ENCODE measurements around the gene FANK1.

Gene FANK1

GRCh38 chr10:125990974-125991373, 94.6 kb downstream of the FANK1 start:
- Histone ChIP-seq H3K27me3 (no peaks in the 10 kb centered on the region), H3K36me3 (no peaks in the 10 kb centered on the region), H3K4me3 (no peak overlapping the region), H3K27ac (no peak overlapping the region), H3K4me1 (no peaks in the 10 kb centered on the region), H3K9me3 (no peaks in the 10 kb centered on the region)
- intact Hi-C loops (cut with DNase I; ENCODE audit: low total_unique reads), result no loop called here
- DNase-seq, result no peak
- TF ChIP-seq CTCF (IDR thresholded peaks at IDR 0.05), result no peak

GRCh38 chr10:125991392-125991791, 95.0 kb downstream of the FANK1 start:
- Histone ChIP-seq H3K9me3 (no peaks in the 10 kb centered on the region), H3K27ac (no peak overlapping the region), H3K27me3 (no peaks in the 10 kb centered on the region), H3K4me1 (no peaks in the 10 kb centered on the region), H3K36me3 (no peaks in the 10 kb centered on the region), H3K4me3 (no peak overlapping the region)
- intact Hi-C loops (cut with DNase I; ENCODE audit: low total_unique reads), result no loop called here
- DNase-seq, result no peak
- TF ChIP-seq CTCF (IDR thresholded peaks at IDR 0.05), result no peak

GRCh38 chr10:125992254-125992653, 95.9 kb downstream of the FANK1 start:
- H3K9me3 ChIP-seq, result no peaks in the 10 kb centered on the region
- no peak for DNase-seq
- intact Hi-C loops (cut with DNase I; ENCODE audit: low total_unique reads), result no loop called here
- no peaks in the 10 kb centered on the region for H3K36me3 ChIP-seq
- no peaks in the 10 kb centered on the region for H3K4me1 ChIP-seq
- no peaks in the 10 kb centered on the region for H3K27me3 ChIP-seq
- H3K27ac ChIP-seq, result no peak overlapping the region
- no peak for TF ChIP-seq CTCF (IDR thresholded peaks at IDR 0.05)
- no peak overlapping the region for H3K4me3 ChIP-seq

GRCh38 chr10:125994601-125995000, 98.2 kb downstream of the FANK1 start:
- intact Hi-C loops (cut with DNase I; ENCODE audit: low total_unique reads), result no loop called here

GRCh38 chr10:125995726-125996304, 99.5 kb downstream of the FANK1 start:
- H3K4me1 ChIP-seq, result no peaks in the 10 kb centered on the region
- H3K9me3 ChIP-seq, result no peaks in the 10 kb centered on the region
- intact Hi-C loops (cut with DNase I; ENCODE audit: low total_unique reads), result no loop called here
- no peak for TF ChIP-seq CTCF (IDR thresholded peaks at IDR 0.05)
- H3K4me3 ChIP-seq, result no peak overlapping the region
- no peak for DNase-seq
- no peaks in the 10 kb centered on the region for H3K36me3 ChIP-seq
- no peaks in the 10 kb centered on the region for H3K27me3 ChIP-seq
- H3K27ac ChIP-seq, result no peak overlapping the region

More at GRCh38 chr10:125994601-125995000, 98.2 kb downstream of the FANK1 start:
- DNase-seq, result no peak
- TF ChIP-seq CTCF (IDR thresholded peaks at IDR 0.05), result no peak
- H3K27ac ChIP-seq, result no peak overlapping the region
- no peaks in the 10 kb centered on the region for H3K27me3 ChIP-seq
- no peaks in the 10 kb centered on the region for H3K36me3 ChIP-seq
- no peaks in the 10 kb centered on the region for H3K9me3 ChIP-seq
- no peak overlapping the region for H3K4me3 ChIP-seq
- H3K4me1 ChIP-seq, result no peaks in the 10 kb centered on the region

GRCh38 chr10:125997586-125997985, 101.2 kb downstream of the FANK1 start:
- Histone ChIP-seq H3K9me3 (no peaks in the 10 kb centered on the region), H3K27ac (no peak overlapping the region), H3K36me3 (no peaks in the 10 kb centered on the region), H3K4me1 (peaks cover 0 to 4% (median 0%) of the 10 kb centered on the region in 4 donors), H3K27me3 (no peaks in the 10 kb centered on the region), H3K4me3 (no peak overlapping the region)
- no peak for TF ChIP-seq CTCF (IDR thresholded peaks at IDR 0.05)
- DNase-seq, result no peak
- intact Hi-C loops (cut with DNase I; ENCODE audit: low total_unique reads), result no loop called here
